SU-DHL-6 (cell line): Measurements from ENCODE around the gene RPL4.

ENCODE experiments used
- EZH2phosphoT487 ChIP-seq: fragments of 200-600 bp; sonication (generic), shearing (Covaris generic); conservative IDR thresholded peaks from 2 replicates; pipeline ENCODE4 v1.6.1; 2018; ENCODE audit warnings: mild to moderate bottlenecking, antibody characterized with exemption, low read length, moderate library complexity, mixed read lengths
- TF ChIP-seq, protein P1 (sequence below): fragments of 200-600 bp; sonication (generic); IDR thresholded peaks from one replicate; pipeline ENCODE4 v1.5.1; 2017; ENCODE audit warnings: antibody characterized with exemption, mild to moderate bottlenecking, low read length, moderate library complexity; ENCODE audit not compliant: insufficient read depth, poor library complexity, severe bottlenecking

DNA sequence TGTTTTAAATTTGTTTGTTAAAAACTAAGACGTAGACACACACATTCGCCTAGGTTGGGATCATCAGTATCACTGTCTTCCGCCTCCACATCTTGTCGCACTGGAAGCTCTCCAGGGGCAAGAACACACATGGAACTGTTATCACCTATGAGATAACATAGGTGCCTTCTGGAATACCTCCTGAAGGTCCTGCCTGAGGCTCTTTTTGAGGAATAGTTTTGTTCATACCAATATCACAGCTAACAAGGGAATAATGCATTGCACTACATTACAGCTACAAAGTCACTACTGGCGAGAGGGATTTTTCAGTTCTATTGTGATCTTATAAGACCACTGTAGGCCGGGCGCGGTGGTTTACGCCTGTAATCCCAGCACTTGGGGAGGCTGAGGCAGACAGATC is 30.4 kb upstream of the RPL4 start:
- TF ChIP-seq, protein P1, sequence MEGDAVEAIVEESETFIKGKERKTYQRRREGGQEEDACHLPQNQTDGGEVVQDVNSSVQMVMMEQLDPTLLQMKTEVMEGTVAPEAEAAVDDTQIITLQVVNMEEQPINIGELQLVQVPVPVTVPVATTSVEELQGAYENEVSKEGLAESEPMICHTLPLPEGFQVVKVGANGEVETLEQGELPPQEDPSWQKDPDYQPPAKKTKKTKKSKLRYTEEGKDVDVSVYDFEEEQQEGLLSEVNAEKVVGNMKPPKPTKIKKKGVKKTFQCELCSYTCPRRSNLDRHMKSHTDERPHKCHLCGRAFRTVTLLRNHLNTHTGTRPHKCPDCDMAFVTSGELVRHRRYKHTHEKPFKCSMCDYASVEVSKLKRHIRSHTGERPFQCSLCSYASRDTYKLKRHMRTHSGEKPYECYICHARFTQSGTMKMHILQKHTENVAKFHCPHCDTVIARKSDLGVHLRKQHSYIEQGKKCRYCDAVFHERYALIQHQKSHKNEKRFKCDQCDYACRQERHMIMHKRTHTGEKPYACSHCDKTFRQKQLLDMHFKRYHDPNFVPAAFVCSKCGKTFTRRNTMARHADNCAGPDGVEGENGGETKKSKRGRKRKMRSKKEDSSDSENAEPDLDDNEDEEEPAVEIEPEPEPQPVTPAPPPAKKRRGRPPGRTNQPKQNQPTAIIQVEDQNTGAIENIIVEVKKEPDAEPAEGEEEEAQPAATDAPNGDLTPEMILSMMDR = no peak
- no peak for TF ChIP-seq EZH2phosphoT487
